Calu3 (cell line): ENCODE results near the gene PRKN. TPM values are rescaled to one million over a fixed set of nuclear protein-coding genes. Genes with fewer than 3 reads are reported as not detected.

Experiments used
- BruUV-seq: library from RNA; stranded (reverse); fragments of 400-500 nt; replicated peaks from 2 replicates; lab custom pipeline; 2021; lab: Mats Ljungman, UMichigan
- CTCF ChIA-PET: fragments of 300-600 bp; sonication (Branson Sonifier 250); formaldehyde crosslinking; loops from one replicate; lab custom pipeline; 2022; ENCODE audit warnings: antibody characterized with exemption; lab: Charles Lee
- DNase-seq: peaks from one replicate; pipeline ENCODE4 v3.0.0; 2022
- H3K27ac Mint-ChIP-seq: one replicate; pipeline ENCODE4 v1.8.0; 2022; ENCODE audit warnings: mixed read lengths; ENCODE audit not compliant: unreplicated experiment
- H3K27me3 Mint-ChIP-seq: one replicate; pipeline ENCODE4 v1.8.0; 2022; ENCODE audit warnings: mixed read lengths; ENCODE audit not compliant: unreplicated experiment
- H3K36me3 Mint-ChIP-seq: one replicate; pipeline ENCODE4 v1.8.0; 2022; ENCODE audit warnings: mild to moderate bottlenecking, moderate library complexity, mixed read lengths; ENCODE audit not compliant: insufficient read depth, unreplicated experiment
- H3K4me1 Mint-ChIP-seq: one replicate; pipeline ENCODE4 v1.8.0; 2022; ENCODE audit warnings: mild to moderate bottlenecking, low read depth, mixed read lengths; ENCODE audit not compliant: unreplicated experiment
- H3K4me3 Mint-ChIP-seq: one replicate; pipeline ENCODE4 v1.8.0; 2022; ENCODE audit warnings: mild to moderate bottlenecking, low read depth, moderate library complexity, mixed read lengths; ENCODE audit not compliant: unreplicated experiment
- H3K9me3 Mint-ChIP-seq: one replicate; pipeline ENCODE4 v1.8.0; 2022; ENCODE audit warnings: low read depth, mixed read lengths; ENCODE audit not compliant: unreplicated experiment
- intact Hi-C: fragments of 100-400 bp; cut with micrococcal nuclease; formaldehyde crosslinking; loops from one replicate; pipeline ENCODE4 v1.10.0; 2022; ENCODE audit not compliant: unreplicated experiment
- total RNA-seq: library from RNA; stranded (reverse); gene quantifications from 2 replicates; pipeline ENCODE4 v1.2.3, GENCODE V29; 2022
- TF ChIP-seq, protein P1 (sequence below): fragments of 200-600 bp; IDR thresholded peaks from one replicate; pipeline ENCODE4 v1.8.0; 2022; ENCODE audit warnings: antibody characterized with exemption; ENCODE audit not compliant: unreplicated experiment

The PRKN gene
- total RNA-seq, 1 experiment from 2014 or later = 3.8 TPM

DNA sequence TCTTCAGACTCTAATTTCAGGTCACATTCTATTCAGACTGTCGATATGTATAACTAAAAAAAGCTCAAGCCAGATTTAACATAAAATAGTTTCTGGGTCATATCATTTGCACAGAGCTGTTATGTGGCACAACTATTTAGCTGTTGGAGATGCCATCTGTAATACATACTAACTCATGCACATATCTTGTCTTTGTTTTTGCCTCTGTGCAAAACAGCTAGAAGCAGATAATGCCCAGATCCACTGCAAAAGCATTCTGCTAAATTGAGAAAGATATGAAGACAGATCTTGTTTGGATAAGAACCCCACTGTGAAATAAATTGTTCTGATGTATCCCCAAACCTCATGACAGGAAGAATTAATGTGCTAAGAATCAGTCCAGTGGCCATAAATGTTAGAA is 930.9 kb downstream of the PRKN start:
- intact Hi-C loops = no loop called here
- no peak for DNase-seq
- Mint-ChIP-seq H3K4me3 (no peak overlapping the region), H3K9me3 (peaks cover 7% of the 10 kb centered on the region), H3K4me1 (no peaks in the 10 kb centered on the region), H3K27me3 (no peaks in the 10 kb centered on the region), H3K36me3 (no peaks in the 10 kb centered on the region), H3K27ac (no peak overlapping the region)
- TF ChIP-seq, protein P1, sequence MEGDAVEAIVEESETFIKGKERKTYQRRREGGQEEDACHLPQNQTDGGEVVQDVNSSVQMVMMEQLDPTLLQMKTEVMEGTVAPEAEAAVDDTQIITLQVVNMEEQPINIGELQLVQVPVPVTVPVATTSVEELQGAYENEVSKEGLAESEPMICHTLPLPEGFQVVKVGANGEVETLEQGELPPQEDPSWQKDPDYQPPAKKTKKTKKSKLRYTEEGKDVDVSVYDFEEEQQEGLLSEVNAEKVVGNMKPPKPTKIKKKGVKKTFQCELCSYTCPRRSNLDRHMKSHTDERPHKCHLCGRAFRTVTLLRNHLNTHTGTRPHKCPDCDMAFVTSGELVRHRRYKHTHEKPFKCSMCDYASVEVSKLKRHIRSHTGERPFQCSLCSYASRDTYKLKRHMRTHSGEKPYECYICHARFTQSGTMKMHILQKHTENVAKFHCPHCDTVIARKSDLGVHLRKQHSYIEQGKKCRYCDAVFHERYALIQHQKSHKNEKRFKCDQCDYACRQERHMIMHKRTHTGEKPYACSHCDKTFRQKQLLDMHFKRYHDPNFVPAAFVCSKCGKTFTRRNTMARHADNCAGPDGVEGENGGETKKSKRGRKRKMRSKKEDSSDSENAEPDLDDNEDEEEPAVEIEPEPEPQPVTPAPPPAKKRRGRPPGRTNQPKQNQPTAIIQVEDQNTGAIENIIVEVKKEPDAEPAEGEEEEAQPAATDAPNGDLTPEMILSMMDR = no peak
- CTCF ChIA-PET = no interaction called here
- BruUV-seq = no TSS peak

GRCh38 chr6:161792851-161793493 is 934.6 kb downstream of the PRKN start:
- DNase-seq = no peak
- CTCF ChIA-PET = no interaction called here

DNA sequence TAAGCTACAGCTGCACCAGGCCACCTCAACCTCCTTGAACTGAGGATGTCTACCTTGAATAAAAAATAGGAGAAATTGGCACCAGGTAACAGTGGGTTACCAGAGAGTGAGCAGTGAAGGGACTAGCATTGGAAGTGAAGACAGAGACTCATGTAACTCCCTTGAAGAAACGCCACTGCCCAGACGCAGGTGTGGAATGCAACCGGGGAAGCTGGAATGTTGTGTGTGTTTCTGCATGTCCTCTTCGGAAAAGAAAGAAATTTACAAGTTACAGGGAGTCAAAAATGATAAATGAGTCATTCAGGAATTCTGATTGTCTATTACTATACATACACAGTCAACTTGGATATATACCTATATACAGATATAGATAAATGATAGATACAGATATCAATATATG is 939.0 kb downstream of the PRKN start:
- H3K27me3 Mint-ChIP-seq = no peaks in the 10 kb centered on the region
- no peak for DNase-seq

More at GRCh38 chr6:161792851-161793493, 934.6 kb downstream of the PRKN start:
- intact Hi-C loops = no loop called here
- Mint-ChIP-seq H3K4me3 (no peak overlapping the region), H3K9me3 (peaks cover 7% of the 10 kb centered on the region), H3K27me3 (no peaks in the 10 kb centered on the region), H3K27ac (no peak overlapping the region), H3K36me3 (no peaks in the 10 kb centered on the region), H3K4me1 (no peaks in the 10 kb centered on the region)
- no TSS peak for BruUV-seq
- TF ChIP-seq, protein P1 = no peak

DNA sequence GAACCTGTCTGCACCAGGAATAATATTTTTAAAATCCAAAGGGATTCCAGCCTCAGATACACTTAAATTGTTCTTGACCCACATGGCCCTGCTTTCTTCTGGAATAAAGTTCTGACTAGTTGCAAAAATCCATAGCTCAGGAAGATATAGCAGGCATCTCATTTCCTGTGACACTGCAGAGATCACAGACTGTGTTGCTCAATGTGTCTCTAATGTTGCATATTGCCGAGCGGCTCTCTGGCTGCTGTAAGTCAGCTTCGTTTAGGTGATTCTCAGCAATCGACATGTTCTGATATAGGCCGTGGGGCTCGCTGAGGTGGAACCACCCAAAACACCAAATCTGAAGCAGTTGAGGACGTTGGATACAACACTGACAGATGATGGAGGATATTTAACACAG is 955.4 kb downstream of the PRKN start:
- Mint-ChIP-seq H3K9me3 (no peaks in the 10 kb centered on the region), H3K4me3 (no peak overlapping the region), H3K27ac (no peak overlapping the region), H3K4me1 (no peaks in the 10 kb centered on the region), H3K27me3 (no peaks in the 10 kb centered on the region), H3K36me3 (no peaks in the 10 kb centered on the region)
- intact Hi-C loops = no loop called here
- TF ChIP-seq, protein P1 = no peak
- CTCF ChIA-PET = no interaction called here
- DNase-seq = no peak
- BruUV-seq = no TSS peak

More for the DNA sequence above, 939.0 kb downstream of the PRKN start:
- CTCF ChIA-PET = no interaction called here
- TF ChIP-seq, protein P1 = no peak
- intact Hi-C loops = no loop called here
- Mint-ChIP-seq H3K27ac (no peak overlapping the region), H3K9me3 (peaks cover 7% of the 10 kb centered on the region), H3K36me3 (no peaks in the 10 kb centered on the region), H3K4me3 (no peak overlapping the region), H3K4me1 (no peaks in the 10 kb centered on the region)
- BruUV-seq = no TSS peak
